Stimulated activated CD8-positive, alpha-beta memory T cell treated with anti-CD3 and anti-CD28 coated beads, Interleukin-15, amount 100 ng/mL, for 48 hours (primary cell): ENCODE results near the gene RPL32.
"Not testable (repeated sequence)": the region's sequence is repeated elsewhere in the genome, so short reads cannot be mapped to it uniquely, and the experiment has no call there.

Experiments used
- DNase-seq, 2 donors: peaks; one replicate each; pipeline ENCODE4 v3.0.0-alpha.2; 2020; ENCODE audit warnings: low read depth in 2 of 2

RPL32 gene

DNA sequence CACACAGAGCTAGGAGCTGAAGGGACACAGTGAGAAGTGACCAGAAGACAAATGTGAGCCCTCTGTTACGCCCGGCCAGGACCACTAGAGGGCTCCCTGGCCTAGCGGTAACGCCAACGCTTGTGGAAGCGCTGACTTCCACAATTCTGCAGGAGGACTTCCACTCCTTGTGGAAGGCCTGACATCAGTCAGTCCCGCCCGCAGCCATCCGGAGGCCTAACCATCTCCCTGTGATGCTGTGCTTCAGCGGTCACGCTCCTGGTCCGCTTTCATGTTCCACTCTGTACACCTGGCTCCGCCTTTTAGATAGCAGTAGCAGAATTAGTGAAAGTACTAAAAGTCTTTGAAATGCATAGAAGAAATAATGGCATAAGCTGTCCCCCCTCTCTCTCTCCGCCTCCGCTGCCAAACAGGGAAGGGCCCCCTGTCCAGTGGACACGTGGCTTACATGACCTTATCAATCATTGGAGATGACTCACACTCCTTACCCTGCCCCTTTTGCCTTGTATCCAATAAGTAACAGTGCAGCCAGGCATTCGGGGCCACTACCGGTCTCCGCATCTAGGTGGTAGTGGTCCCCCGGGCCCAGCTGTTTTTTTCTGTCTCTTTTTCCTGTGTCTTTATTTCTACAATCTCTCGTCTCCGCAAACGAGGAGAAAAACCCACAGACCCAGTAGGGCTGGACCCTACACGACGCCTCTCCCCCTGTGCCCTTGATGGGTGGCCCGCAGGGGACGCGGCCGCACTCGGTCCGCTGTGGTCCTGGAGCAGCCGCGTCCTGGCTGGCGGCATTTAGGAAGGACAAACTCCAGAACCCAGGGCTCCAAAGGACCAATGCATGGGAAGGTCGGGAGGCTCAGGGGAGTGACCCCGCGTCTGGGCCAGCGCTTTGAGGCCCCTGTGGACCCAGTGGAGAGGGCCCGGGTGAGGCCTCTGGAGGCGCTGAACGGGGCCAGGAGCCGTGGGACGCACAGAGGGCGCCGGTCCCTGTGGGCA, 27.0 kb upstream of the RPL32 start:
- peak; percentile 39 to 60 for DNase-seq

DNA sequence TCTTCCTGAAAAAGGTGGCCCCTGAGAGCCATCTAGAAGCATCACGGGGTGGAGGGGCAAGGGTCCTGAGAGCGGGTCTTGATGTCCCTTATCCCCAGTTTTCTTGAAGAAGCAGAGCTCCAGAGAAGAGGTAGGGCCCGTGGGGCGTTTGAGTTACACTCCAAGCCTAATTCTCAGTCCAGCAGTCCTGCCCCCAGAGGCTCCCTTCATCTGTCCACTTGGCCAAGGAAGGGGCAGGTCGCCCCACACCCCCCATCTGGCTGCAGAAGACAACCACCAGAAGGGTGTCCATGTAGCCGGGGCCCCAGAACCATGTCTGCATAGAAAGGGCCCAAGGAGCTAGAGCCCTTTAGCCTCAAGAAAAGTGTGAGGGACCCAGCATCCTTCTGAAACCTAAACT, 25.5 kb upstream of the RPL32 start:
- DNase-seq, result no peak

DNA sequence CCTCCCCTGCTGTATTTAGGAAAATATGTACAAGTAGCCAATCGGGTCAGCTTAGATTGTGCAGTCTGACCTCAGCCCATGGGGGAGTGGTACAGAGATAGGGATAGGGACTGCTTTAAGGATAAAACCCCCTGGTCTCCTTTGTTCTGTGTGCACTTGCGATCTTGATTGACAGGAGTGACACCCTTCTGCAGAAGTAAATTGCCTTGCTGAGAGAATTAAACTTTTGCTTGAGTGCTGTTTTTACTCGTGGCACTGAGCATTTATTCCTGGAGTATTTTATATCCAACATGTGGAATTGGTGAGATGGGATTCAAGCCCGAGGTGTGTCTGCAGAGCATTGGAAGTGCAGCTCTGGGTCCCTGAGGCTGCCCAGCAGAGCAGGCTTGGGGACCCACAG, 23.9 kb upstream of the RPL32 start:
- DNase-seq, result no peak

DNA sequence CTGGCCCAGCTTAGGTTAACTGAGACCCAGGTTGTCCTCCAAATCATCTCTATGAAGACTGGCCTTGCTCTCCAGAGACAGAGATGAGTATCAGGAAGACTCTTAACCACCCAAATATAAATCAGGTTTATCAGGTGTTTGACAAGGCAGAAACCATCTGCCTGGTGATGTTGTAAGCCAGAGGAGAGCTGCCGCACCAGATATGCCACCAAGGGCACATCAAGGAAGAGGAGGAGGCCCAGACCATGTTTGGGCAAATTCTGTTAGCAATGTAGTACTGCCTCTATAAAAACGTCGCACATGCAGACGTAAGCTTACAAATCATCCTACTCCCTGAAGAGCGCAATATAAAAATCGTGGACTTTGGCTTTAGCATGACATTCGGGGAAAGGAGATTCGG, 21.0 kb upstream of the RPL32 start:
- no peak for DNase-seq

DNA sequence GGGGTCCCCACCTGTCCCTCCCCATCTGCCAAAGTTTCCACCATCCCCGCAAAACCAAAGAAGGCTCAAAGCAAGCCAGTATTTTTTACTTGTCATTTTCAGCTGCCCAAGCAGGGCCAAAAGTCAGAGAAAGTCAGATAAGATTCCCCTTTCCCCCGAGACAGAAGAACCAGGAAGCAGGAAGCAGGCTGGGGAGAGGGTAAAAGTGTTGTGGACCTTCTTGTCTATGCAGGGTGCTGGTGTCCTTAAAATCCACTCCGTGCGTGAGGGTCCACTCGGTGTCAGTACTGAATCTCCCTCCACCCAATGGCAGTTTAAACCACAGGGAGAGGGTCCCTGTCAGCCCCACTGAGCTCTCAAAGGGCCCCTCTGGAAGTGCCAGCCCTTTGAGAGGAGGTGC, 20.2 kb upstream of the RPL32 start:
- DNase-seq, result no peak

DNA sequence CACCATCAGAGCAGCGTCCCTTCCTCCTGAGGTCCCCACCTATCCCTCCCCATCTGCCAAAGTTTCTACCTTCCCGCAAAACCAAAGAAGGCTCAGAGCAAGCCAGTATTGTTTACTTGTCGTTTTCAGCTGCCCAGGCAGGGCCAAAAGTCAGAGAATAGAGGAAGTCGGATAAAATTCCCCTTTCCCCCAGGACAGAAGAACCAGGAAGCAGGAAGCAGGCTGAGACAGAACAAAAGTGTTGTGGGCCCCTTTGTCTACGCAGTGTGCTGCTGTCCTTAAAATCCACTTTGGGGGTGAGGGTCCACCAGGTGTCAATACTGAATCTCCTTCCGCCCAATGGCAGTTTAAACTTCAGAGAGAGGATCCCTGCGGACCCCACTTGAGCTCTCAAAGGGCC, 18.5 kb upstream of the RPL32 start:
- DNase-seq, result no peak

DNA sequence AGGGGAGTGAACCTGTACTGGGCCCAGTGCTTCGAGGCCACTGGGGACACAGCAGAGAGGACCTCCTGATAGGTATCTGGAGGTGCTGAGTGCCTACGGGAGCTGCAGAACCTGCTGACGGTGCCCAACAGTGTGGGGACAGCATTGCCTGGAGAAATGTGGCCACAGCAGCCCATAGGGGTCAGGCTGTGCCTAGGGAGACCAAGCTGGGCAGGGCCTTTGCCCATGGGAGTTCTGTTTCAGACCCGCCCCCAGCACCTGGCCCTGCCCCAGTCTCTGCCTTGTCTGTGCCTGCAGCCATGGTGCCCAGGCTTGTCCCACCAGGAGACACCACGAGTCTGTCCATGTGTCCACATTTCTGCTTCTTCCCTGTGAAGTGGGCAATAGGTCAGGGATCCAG, 15.3 kb upstream of the RPL32 start:
- no peak for DNase-seq

DNA sequence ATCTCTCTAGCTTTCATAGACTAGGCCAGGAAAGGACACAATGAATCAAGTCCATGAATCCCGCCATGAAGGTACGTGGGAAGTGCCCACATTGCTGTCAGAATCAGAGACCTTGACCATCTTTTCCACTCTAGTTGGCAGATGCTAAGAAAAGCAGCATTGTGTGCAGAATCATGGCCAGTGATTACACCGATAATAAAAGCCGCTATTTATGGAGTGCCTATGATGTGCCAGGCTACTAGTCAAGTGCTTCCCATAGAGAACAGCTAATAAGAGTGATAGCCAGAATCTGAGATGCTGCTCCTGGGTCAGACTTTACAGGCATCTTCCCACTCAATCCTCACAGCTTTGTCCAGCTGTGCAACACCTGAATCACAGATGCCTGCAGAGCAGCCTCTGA, 13.2 kb upstream of the RPL32 start:
- DNase-seq, result no peak

DNA sequence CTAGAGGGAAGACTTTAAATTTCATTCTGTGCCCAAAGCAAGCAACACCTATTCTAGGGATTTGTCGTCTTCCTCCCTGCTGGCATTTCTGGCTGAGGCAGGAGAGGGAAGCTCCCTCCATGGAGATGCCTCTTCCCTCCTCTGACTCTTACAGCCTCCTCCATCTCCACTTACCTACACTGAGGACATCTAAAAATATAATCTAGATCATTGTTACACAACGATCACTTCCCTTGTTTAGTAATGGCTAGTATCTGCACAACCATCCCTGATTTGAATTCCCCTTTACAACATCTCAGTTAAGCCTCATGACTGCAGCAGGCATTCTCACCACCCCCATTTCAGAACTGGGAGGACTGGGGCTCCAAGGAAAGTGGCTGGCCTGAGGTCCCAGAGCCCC, 12.5 kb upstream of the RPL32 start:
- DNase-seq, result not testable (repeated sequence)

DNA sequence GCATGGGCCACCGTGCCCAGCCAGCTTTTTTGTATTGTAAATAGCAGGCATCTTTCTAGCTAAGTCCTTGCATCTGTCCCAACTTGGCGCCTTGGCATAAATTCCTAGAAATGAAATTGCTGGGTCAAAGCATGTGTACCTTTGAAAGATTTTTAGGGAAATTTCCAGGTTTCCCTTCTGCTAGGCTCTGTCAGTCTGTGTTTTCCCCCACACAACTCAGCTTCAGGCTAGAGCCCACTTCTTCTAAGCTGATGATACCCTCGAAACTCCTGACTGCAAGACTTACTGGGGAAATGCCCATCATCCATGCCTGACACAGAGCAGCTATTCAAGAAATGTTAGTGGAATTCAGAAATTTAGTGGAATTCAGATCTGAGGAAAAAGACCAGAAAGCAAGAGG, 10.8 kb upstream of the RPL32 start:
- no peak for DNase-seq

DNA sequence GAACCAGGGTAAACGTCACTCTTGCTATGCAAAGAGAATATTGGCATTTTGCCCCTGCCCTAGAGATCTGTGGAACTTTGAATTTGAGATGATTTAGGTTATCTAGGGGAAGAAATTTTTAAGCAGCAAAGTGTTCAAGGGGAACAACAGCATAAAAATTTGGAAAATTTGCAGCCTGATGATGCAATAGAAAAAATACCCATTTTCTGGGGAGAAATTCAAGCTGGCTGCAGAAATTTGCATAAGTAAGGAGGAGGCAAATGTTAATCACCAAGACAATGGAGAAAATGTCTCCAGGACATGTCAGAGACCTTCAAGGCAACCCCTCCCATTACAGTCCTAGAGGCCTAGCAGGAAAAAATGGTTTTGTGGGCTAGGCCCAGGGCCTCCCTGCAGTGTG, 4.4 kb upstream of the RPL32 start:
- no peak for DNase-seq

DNA sequence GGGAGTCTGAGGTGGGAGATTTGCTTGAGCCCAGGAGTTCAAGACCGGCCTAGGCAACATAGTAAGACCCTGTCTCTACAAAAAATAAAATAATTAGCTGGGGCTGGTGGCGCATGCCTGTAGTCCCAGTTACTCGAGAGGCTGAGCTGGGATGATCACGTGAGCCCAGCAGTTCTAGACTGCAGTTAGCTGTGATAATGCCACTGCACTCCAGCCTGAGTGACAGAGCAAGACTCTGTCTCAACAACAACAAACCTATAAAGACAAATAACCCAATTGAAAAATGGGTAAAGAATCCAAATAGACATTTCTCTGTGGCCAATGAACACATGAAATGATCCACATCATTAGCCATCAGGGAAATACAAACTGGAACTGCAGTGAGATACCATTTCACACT, 1.1 kb upstream of the RPL32 start:
- DNase-seq, result no peak

DNA sequence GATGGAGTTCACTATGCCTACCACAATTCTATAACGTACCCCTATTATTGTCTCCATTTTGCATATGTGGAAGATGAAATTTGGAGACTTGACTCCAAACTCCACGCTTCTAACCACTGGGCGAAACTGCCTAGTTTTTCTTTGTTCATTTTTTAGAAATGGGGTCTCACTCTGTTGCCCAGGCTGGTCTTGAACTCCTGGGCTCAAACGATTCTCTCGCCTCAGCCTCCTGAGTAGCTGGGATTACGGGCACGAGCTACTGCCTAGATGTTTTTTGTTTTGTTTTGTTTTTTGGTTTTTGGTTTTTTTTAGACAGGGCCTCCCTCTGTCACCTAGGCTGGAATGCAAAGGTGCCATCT, 584 bp upstream of the RPL32 start:
- DNase-seq, result no peak

DNA sequence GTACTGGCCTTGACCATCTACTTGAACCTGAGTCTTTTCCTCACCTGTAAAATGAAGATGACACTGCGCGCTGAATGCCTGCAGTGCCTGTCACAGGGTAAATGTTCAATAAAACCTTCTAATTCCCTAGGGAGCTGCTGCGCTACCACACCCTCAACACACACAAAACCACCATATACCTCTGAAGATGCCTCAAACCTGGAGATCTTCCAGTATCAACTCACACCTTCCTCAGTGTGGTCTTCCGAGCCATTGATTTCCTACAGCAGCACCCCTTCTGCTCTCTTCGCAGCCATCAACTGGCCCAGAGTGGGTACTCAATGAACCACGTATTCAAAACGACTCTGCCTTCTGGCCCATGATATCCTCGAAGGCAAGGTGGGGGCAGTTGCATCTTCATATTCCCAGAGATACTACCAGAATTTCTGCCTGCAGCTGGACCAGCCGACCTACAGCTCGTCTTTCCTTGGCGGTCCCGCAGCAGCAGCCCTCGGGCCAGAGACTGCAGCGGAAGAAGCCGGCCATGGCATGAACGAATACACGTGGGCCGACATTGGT, 695 bp downstream of the RPL32 start:
- no peak for DNase-seq

DNA sequence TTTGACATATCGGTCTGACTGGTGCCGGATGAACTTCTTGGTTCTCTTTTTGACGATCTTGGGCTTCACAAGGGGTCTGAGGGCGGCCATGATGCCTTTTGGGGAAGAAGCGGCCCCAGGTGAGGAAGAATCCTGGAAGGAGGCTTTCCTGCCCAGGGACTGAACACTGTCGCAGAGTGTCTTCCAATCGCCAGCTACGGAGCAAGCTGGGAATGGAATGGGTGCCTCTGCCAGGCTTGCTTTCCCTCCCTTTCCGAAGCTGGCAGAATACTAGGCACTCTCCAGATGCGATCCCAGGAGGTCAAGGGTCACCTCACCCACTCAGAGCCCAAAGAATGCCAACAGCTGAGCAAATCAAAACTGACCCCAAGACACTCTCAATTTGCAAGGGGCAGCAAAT, 1.2 kb downstream of the RPL32 start:
- DNase-seq, result not testable (repeated sequence)

DNA sequence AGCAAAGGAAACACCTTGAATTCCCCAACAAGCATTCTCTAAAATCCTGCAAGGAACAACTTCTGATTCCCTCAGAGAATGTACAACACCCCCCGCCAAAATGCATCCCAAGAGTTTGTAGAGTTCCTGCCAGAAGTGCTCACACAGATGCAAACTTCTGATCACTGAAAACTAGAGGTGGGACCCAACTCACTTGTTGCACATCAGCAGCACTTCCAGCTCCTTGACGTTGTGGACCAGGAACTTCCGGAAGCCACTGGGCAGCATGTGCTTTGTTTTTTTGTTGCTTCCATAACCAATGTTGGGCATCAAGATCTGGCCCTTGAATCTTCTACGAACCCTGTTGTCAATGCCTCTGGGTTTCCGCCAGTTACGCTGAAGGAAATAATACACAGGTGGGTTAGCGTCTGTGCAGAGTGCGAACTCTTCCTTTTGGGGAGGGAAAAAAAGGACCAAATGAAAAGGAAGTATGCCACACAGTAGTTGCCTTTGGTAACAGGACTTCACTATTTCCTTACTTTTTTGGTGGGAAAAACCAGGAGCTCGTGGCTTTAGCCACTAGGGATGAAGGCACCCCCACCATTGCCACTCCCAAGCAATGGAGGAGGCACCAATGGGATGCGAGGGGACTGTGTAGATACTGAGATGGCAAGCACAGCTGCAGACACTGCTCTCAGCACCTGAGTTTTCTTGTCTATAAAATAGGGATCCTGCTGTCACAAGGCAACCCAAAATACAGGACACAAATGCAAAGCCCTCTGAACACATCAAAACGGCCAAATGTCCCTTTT, 2.0 kb downstream of the RPL32 start:
- DNase-seq, result no peak

DNA sequence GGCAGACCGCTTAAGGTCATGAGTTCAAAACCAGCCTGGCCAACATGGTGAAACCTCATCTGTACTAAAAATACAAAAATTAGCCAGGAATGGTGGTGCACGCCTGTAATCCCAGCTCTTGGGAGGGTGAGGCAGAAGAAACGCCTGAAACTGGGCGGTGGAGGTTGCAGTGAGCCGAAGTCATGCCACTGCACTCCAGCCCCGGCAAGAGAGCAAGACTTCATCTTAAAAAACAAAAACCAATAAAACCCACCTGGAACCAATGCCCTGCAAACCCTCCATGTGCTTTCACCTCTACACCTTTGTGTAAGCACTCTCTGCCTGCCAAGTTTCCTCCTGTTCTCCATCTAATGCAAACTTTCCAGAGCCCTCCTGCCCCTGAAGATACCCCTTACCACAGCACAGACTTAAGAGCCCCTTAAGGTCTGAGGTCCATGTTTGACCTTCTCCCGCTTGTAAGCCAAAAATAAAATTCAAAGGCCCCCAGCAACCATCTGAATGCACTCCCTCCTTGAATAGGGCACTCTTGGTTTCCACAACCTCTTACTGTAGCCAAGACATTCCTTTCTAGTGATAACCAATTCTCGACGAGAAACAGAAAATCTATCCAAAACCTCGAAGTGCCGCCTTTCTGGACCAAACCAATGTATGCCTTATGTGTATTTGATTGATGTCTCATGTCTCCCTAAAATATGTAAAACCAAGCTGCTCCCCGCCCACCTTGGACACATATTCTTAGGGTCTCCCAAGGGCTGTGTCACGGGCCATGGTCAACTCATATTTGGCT, 3.0 kb downstream of the RPL32 start:
- no peak for DNase-seq

DNA sequence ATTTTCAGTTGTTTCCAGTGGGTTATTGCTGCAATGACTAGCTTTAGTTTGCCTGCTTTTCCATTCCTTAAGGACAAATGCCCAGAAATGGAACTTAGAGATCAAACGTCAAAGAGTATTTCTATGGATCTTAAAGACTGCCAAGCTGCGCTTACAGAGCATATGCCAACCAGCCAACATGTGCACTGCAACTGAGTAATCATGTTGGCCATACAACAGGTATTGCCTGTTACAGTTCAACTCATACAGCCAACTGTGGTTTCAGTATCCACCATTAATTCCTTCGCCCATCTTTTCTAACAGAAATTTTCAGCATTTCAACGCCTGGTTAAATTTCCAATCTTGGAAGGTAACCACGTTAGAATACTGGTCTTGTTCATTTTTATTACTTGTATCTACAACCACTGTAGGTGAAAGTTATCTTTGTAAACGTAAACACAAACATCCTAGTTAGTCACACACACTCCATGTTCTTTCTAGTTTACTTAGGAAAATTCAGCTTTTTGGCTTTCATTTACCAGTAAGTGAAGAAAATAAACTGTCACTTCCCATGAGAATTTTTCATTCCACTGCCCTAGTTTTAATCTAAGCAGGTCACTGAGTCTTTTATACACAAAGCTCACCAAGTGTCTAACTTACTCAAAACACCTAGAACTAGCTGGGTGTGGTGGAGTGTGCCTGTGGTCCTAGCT, 3.9 kb downstream of the RPL32 start:
- DNase-seq, result no peak

DNA sequence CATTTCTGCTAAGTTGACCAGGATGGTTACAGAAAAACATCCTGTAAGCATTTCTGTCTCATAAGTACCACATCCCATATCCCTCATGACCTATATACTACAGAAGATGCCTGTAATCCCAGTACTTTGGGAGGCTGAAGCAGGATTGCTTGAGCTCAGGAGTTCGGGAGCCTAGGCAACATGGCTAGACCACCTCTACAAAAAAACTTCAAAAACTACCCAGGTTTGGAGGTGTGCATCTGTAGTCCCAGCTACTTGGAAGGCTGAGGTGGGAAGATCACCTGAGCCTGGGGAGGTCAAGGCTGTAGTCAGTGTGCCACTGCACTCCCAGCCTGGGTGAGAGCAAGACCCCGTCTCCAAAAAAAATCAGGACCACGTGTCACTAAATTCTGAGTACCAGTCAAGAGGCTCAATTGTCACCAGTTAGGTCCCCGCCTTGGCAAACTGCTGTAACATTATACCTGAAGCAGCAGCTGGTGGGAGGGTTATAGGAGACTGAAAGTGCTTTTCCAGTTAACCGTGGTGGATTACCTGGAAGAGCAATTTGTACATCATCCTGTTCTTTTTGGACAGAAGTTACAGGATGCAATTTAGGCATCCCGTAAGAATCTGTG, 6.2 kb downstream of the RPL32 start:
- DNase-seq, result no peak

DNA sequence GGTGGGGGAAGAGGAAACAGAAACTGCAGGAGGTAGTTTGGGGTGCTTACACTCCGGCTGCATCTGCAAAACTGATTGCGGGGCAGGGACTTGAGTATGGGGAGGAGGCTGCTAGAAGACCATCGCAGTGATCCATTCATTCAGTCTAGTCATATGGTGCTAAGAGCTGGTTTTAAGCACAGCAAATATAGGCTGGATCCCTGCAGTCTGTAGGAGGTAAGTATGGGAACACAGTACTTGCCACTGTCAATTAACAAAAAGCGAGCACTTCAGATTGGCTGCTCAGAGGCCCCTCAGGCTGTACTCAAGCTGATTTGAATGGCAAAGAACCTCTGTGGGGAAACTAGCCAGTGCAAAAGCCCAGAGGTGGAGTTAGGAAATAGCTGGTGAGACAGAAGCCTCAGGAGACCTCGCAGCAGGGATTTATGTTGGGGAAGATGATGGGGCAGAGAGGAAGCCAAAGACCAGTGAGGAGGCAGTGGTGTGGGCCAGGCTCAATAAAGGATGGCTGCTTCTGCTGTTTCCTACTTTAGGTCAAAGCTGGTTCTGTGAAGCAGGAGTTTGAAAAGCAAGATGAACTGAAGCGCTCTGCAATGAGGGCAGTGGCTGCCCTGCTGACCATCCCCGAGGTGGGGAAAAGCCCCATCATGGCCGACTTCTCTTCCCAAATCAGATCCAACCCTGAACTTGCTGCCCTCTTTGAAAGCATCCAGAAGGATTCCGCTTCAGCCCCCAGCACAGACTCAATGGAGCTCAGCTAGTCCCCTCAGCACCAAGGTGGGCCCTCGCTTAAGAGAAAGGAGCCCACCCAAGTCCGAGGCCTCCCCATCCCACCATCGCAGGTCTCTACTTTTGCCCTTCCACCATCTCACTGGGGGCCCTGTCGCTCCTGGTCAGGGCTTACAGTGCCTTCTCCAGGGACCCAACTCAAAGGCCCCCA, 7.9 kb downstream of the RPL32 start:
- no peak for DNase-seq
